ENCODE measurements around the gene MRTFA.

DNA sequence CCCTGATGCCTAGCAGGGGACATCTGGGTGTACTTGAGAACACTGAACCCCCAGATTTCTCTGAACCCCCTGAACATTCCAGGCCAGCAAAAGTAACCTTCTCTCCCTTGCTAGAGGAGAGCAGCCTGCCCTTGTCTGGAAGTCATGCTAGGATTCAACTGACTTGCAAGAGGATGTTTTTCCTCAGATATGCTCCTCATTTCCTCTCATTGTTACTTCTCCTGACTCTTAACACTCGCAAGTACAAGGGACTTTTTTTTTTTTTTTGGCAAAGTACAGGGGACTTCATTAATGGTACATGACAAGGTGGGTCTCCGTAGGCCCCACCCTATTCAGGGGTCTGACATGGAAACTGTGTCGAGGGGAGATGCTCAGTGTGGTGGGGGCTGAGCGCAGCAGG, 36.5 kb upstream of the MRTFA start:
- TF ChIP-seq POLR2A (IDR thresholded peaks at IDR 0.05), result no peak
- TF ChIP-seq, protein P1, sequence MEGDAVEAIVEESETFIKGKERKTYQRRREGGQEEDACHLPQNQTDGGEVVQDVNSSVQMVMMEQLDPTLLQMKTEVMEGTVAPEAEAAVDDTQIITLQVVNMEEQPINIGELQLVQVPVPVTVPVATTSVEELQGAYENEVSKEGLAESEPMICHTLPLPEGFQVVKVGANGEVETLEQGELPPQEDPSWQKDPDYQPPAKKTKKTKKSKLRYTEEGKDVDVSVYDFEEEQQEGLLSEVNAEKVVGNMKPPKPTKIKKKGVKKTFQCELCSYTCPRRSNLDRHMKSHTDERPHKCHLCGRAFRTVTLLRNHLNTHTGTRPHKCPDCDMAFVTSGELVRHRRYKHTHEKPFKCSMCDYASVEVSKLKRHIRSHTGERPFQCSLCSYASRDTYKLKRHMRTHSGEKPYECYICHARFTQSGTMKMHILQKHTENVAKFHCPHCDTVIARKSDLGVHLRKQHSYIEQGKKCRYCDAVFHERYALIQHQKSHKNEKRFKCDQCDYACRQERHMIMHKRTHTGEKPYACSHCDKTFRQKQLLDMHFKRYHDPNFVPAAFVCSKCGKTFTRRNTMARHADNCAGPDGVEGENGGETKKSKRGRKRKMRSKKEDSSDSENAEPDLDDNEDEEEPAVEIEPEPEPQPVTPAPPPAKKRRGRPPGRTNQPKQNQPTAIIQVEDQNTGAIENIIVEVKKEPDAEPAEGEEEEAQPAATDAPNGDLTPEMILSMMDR (IDR thresholded peaks at IDR 0.05), result no peak

Measured in right lobe of liver (tissue), 4 donors.